Psoas muscle (tissue), 8 donors: Measurements from ENCODE around the gene EFHC1. TPM values are rescaled to one million over a fixed set of nuclear protein-coding genes. Genes with fewer than 3 reads are reported as not detected.

ENCODE experiments used
- ATAC-seq, 4 donors: fragments of 200-7000 bp; cut with Tn5 transposase; one replicate each; pipeline ENCODE4 v1.9.1; 2020; ENCODE audit warnings: moderate library complexity in 3 of 4, mild to moderate bottlenecking in 2 of 4
- DNase-seq, 2 donors: peaks; one replicate each; pipeline ENCODE4 v3.0.0-alpha.2; 2020
- H3K27ac ChIP-seq: fragments of 200-600 bp; one replicate; pipeline ENCODE4 v1.8.0; 2022
- H3K27me3 ChIP-seq, 3 donors: fragments of 200-600 bp in 1 of 3; one replicate each; pipeline versions ENCODE4 v1.6.1 to v1.8.0; 2013 to 2022; ENCODE audit warnings: low read length in 2 of 3, mild to moderate bottlenecking in 2 of 3, moderate library complexity in 1 of 3; ENCODE audit not compliant: insufficient read depth in 3 of 3
- H3K36me3 ChIP-seq, 2 donors: fragments of 200-600 bp in 1 of 2; one replicate each; pipeline versions ENCODE4 v1.6.1 to v1.8.0; 2013 to 2022; ENCODE audit warnings: low read depth in 1 of 2, mild to moderate bottlenecking in 1 of 2, moderate library complexity in 1 of 2; ENCODE audit not compliant: insufficient read depth in 1 of 2
- H3K4me1 ChIP-seq: fragments of 200-600 bp; one replicate; pipeline ENCODE4 v1.8.0; 2022
- H3K4me3 ChIP-seq: fragments of 200-600 bp; one replicate; pipeline ENCODE4 v1.8.0; 2022; ENCODE audit warnings: mild to moderate bottlenecking
- H3K9me3 ChIP-seq: fragments of 200-600 bp; one replicate; pipeline ENCODE4 v1.8.0; 2022
- CTCF ChIP-seq: fragments of 200-600 bp; IDR thresholded peaks from one replicate; pipeline ENCODE4 v1.8.0; 2022; ENCODE audit warnings: antibody characterized with exemption
- WGBS, 3 donors: extraction: QIAGEN DNeasy Blood & Tissue Kit; methylation state at CpG; one replicate each; pipeline versions ENCODE4 v1.1.6 to v1.1.7; 2013; 5-methylcytosine and 5-hydroxymethylcytosine counted together
- intact Hi-C, 2 donors: fragments of 100-400 bp; cut with DNase I; formaldehyde crosslinking; loops; one replicate each; pipeline versions ENCODE4 v1.11.0 to v1.14.2; 2022
- polyA plus RNA-seq, 3 donors: library from polyadenylated mRNA; stranded (reverse); fragments of 200-250 nt; gene quantifications; one replicate each; pipeline ENCODE4 v1.2.3, GENCODE V29; 2013
- total RNA-seq, 4 donors: library from RNA; stranded (reverse); fragmentation: NEBNext Ultra II Directional in 2 of 4; extraction: Animal tissue kit (Norgen Biotek cat#: 25700) in 2 of 4; gene quantifications; one replicate each; pipeline versions ENCODE4 v1.2.1 to v1.2.4, GENCODE V29; 2021 to 2023
- donor health status: healthy with polysubstance abuse.
- donor health status: DM: no; HTN: no; CAD: no; lungs with moderate emphysema.
- donor health status: Bipolar disorder and iron deficiency.
- donor health status: healthy.
- donor health status: DM: yes; HTN: yes; CAD: no.
- donor health status: DM: no; HTN: no; CAD: no.
- donor health status: DM: no; HTN: no; CAD: no.
- donor health status: DM: yes; HTN: yes; CAD: no.

The EFHC1 gene
- total and polyA plus RNA-seq, 7 donors: 1.5 to 3.9 (median 2.0) TPM

- Histone ChIP-seq H3K27me3 (peaks cover 0 to 3% (median 0%) of the 10 kb centered on the region in 3 donors), H3K9me3 (no peaks in the 10 kb centered on the region), H3K27ac (no peak overlapping the region), H3K4me1 (no peaks in the 10 kb centered on the region), H3K36me3 (no peaks in the 10 kb centered on the region), H3K4me3 (no peak overlapping the region)
- 91 to 93% (median 92%) methylated on average over 4 of the region's 4 CpGs for WGBS, 3 donors
- no peak for TF ChIP-seq CTCF
- ATAC-seq (no peak), DNase-seq (no peak)
- intact Hi-C loops: no loop called here
Measured at GRCh38 chr6:52374247-52374646, 45.9 kb upstream of the EFHC1 start.

GRCh38 chr6:52375780-52376556, 44.2 kb upstream of the EFHC1 start:
- no peaks in the 10 kb centered on the region for H3K36me3 ChIP-seq
- intact Hi-C loops: no loop called here
- no peak overlapping the region for H3K27ac ChIP-seq
- no peaks in the 10 kb centered on the region for H3K4me1 ChIP-seq
- ATAC-seq (no peak), DNase-seq (no peak)
- peaks cover 0 to 3% (median 0%) of the 10 kb centered on the region in 3 donors for H3K27me3 ChIP-seq
- 88 to 97% (median 89%) methylated on average over 2 of the region's 2 CpGs for WGBS, 3 donors
- no peak for TF ChIP-seq CTCF
- H3K4me3 ChIP-seq: no peak overlapping the region
- H3K9me3 ChIP-seq: no peaks in the 10 kb centered on the region

- H3K27ac ChIP-seq: no peak overlapping the region
- TF ChIP-seq CTCF: no peak
Measured at GRCh38 chr6:52376763-52377162, 43.4 kb upstream of the EFHC1 start.

GRCh38 chr6:52377538-52378221, 42.5 kb upstream of the EFHC1 start:
- Histone ChIP-seq H3K4me1 (no peaks in the 10 kb centered on the region), H3K9me3 (no peaks in the 10 kb centered on the region), H3K4me3 (no peak overlapping the region), H3K27me3 (peaks cover 0 to 3% (median 0%) of the 10 kb centered on the region in 3 donors), H3K27ac (no peak overlapping the region), H3K36me3 (no peaks in the 10 kb centered on the region)
- DNase-seq (no peak), ATAC-seq (no peak)
- no peak for TF ChIP-seq CTCF
- 74 to 92% (median 76%) methylated on average over 3 of the region's 3 CpGs for WGBS, 3 donors
- intact Hi-C loops: no loop called here

More at GRCh38 chr6:52376763-52377162, 43.4 kb upstream of the EFHC1 start:
- 82 to 86% (median 85%) methylated on average over 3 of the region's 3 CpGs for WGBS, 3 donors
- DNase-seq (no peak), ATAC-seq (no peak)
- intact Hi-C loops: no loop called here
- no peaks in the 10 kb centered on the region for H3K36me3 ChIP-seq
- H3K27me3 ChIP-seq: peaks cover 0 to 3% (median 0%) of the 10 kb centered on the region in 3 donors
- no peaks in the 10 kb centered on the region for H3K4me1 ChIP-seq
- H3K9me3 ChIP-seq: no peaks in the 10 kb centered on the region
- H3K4me3 ChIP-seq: no peak overlapping the region
